GF-D8 (cell line): Measurements from ENCODE around the gene FGGY.
"Not testable (repeated sequence)": the region's sequence is repeated elsewhere in the genome, so short reads cannot be mapped to it uniquely, and the experiment has no call there.

Experiments
- DNase-seq: peaks from one replicate; lab custom pipeline; 2025; lab: John Stamatoyannopoulos, UW

The FGGY gene

GRCh38 chr1:59443310-59443709, 146.4 kb downstream of the FGGY start:
- DNase-seq, result no peak

- no peak for DNase-seq
These were observed 147.6 kb downstream of the FGGY start for GRCh38 chr1:59444520-59444919.

GRCh38 chr1:59445040-59445439, 148.1 kb downstream of the FGGY start:
- no peak for DNase-seq

- DNase-seq, result no peak
These were observed 149.5 kb downstream of the FGGY start for GRCh38 chr1:59446257-59446901.

- DNase-seq, result no peak
These were observed 155.1 kb downstream of the FGGY start for GRCh38 chr1:59452026-59452425.

GRCh38 chr1:59452559-59452958, 155.7 kb downstream of the FGGY start:
- no peak for DNase-seq

- no peak for DNase-seq
These were observed 156.5 kb downstream of the FGGY start for GRCh38 chr1:59453297-59453968.

GRCh38 chr1:59455206-59455605, 158.3 kb downstream of the FGGY start:
- no peak for DNase-seq

GRCh38 chr1:59457786-59458185, 160.9 kb downstream of the FGGY start:
- no peak for DNase-seq

- no peak for DNase-seq
These were observed 162.0 kb downstream of the FGGY start for GRCh38 chr1:59458884-59459283.

GRCh38 chr1:59462942-59463341, 166.0 kb downstream of the FGGY start:
- DNase-seq, result not testable (repeated sequence)

GRCh38 chr1:59465478-59465877, 168.6 kb downstream of the FGGY start:
- DNase-seq, result not testable (repeated sequence)

- DNase-seq, result no peak
These were observed 172.0 kb downstream of the FGGY start for GRCh38 chr1:59468828-59469428.

GRCh38 chr1:59471991-59472570, 175.2 kb downstream of the FGGY start:
- not testable (repeated sequence) for DNase-seq

- no peak for DNase-seq
These were observed 176.9 kb downstream of the FGGY start for GRCh38 chr1:59473831-59474230.

- DNase-seq, result no peak
These were observed 177.6 kb downstream of the FGGY start for GRCh38 chr1:59474496-59474895.

GRCh38 chr1:59475737-59476136, 178.8 kb downstream of the FGGY start:
- no peak for DNase-seq

- no peak for DNase-seq
These were observed 180.4 kb downstream of the FGGY start for GRCh38 chr1:59477286-59477685.

- no peak for DNase-seq
These were observed 181.0 kb downstream of the FGGY start for GRCh38 chr1:59477867-59478266.

GRCh38 chr1:59478822-59479221, 181.9 kb downstream of the FGGY start:
- no peak for DNase-seq

- DNase-seq, result no peak
These were observed 183.4 kb downstream of the FGGY start for GRCh38 chr1:59480188-59480888.

GRCh38 chr1:59481881-59482505, 185.1 kb downstream of the FGGY start:
- no peak for DNase-seq
